GM23248 (cell line): ENCODE results near the gene RIOK3. TPM values are rescaled to one million over a fixed set of nuclear protein-coding genes. Genes with fewer than 3 reads are reported as not detected.

ENCODE experiments used
- DNase-seq: peaks from one replicate; pipeline ENCODE4 v3.0.0-alpha.2; 2015
- H2AFZ ChIP-seq: fragments of 200-600 bp; sonication (generic); 2 replicates; pipeline ENCODE4 v1.6.1; 2016; ENCODE audit warnings: antibody characterized with exemption
- H3F3A ChIP-seq: fragments of 200-600 bp; sonication (generic); 2 replicates; pipeline ENCODE4 v1.6.1; 2016; ENCODE audit warnings: mild to moderate bottlenecking, antibody characterized with exemption, mixed run types; ENCODE audit not compliant: insufficient read depth
- H3K27ac ChIP-seq: fragments of 200-600 bp; sonication (generic); 2 replicates; pipeline ENCODE4 v1.5.1; 2016; ENCODE audit warnings: mild to moderate bottlenecking
- H3K27me3 ChIP-seq: fragments of 200-600 bp; sonication (generic); replicated peaks from 2 replicates; pipeline ENCODE4 v1.6.1; 2016; ENCODE audit warnings: mild to moderate bottlenecking; ENCODE audit not compliant: insufficient read depth
- H3K36me3 ChIP-seq: fragments of 200-600 bp; sonication (generic); 2 replicates; pipeline ENCODE4 v1.6.1; 2016; ENCODE audit warnings: low read depth, mild to moderate bottlenecking
- H3K4me1 ChIP-seq: fragments of 200-600 bp; sonication (generic); 2 replicates; pipeline ENCODE4 v1.6.1; 2016; ENCODE audit warnings: mild to moderate bottlenecking; ENCODE audit not compliant: insufficient read depth
- H3K4me2 ChIP-seq: fragments of 200-600 bp; sonication (generic); one replicate; pipeline ENCODE4 v1.6.1; 2016; ENCODE audit warnings: mild to moderate bottlenecking; ENCODE audit not compliant: unreplicated experiment
- H3K4me3 ChIP-seq: fragments of 200-600 bp; sonication (generic); 2 replicates; pipeline ENCODE4 v1.5.1; 2016; ENCODE audit warnings: mild to moderate bottlenecking
- H3K79me2 ChIP-seq: fragments of 200-600 bp; sonication (generic); 2 replicates; pipeline ENCODE4 v1.6.1; 2016; ENCODE audit warnings: mild to moderate bottlenecking; ENCODE audit not compliant: insufficient read depth
- H3K9ac ChIP-seq: fragments of 200-600 bp; sonication (generic); 2 replicates; pipeline ENCODE4 v1.6.1; 2016; ENCODE audit warnings: mild to moderate bottlenecking
- H3K9me2 ChIP-seq: fragments of 200-600 bp; sonication (generic); 2 replicates; pipeline ENCODE4 v1.6.1; 2016; ENCODE audit warnings: mixed run types, mild to moderate bottlenecking, moderate library complexity; ENCODE audit not compliant: insufficient read depth
- H3K9me3 ChIP-seq: fragments of 200-600 bp; sonication (generic); one replicate; pipeline ENCODE4 v1.6.1; 2017; ENCODE audit warnings: low read depth
- H4K20me1 ChIP-seq: fragments of 200-600 bp; sonication (generic); 2 replicates; pipeline ENCODE4 v1.6.0; 2016; ENCODE audit not compliant: insufficient read depth
- EZH2 ChIP-seq: fragments of 200-600 bp; sonication (generic); IDR thresholded peaks from 2 replicates; pipeline ENCODE4 v1.6.1; 2018; ENCODE audit warnings: antibody characterized with exemption, mild to moderate bottlenecking; ENCODE audit not compliant: insufficient read depth, poor library complexity, severe bottlenecking
- EZH2phosphoT487 ChIP-seq: fragments of 200-600 bp; sonication (generic); IDR thresholded peaks from 2 replicates; pipeline ENCODE4 v1.6.1; 2018; ENCODE audit warnings: antibody characterized with exemption, moderate library complexity, mild to moderate bottlenecking, low read depth; ENCODE audit not compliant: insufficient read depth
- WGBS, 2 experiments: methylation state at CpG; one replicate each; pipeline ENCODE4 v1.1.6; 2015 to 2017; ENCODE audit warnings: low lambda C conversion rate in 2 of 2, low coverage in 1 of 2; ENCODE audit errors: missing lambda C conversion rate in 2 of 2; 5-methylcytosine and 5-hydroxymethylcytosine counted together
- in situ Hi-C: fragments of 300-500 bp; cut with MboI; formaldehyde crosslinking; loops from 2 replicates; pipeline ENCODE4 v1.15.0; 2020
- polyA plus RNA-seq: library from polyadenylated mRNA; unstranded; fragments of >200 nt; fragmentation: Nextera tagmentation; extraction: Ambion mirVana; gene quantifications from 2 replicates; pipeline ENCODE4 v1.2.1, GENCODE V29; 2016
- total RNA-seq: library from RNA; depleted of rRNA; stranded (reverse); fragments of >200 nt; shearing (Covaris generic); gene quantifications from 2 replicates; pipeline ENCODE4 v1.2.3, GENCODE V29; 2014; rRNA removed

Gene RIOK3, protein sequence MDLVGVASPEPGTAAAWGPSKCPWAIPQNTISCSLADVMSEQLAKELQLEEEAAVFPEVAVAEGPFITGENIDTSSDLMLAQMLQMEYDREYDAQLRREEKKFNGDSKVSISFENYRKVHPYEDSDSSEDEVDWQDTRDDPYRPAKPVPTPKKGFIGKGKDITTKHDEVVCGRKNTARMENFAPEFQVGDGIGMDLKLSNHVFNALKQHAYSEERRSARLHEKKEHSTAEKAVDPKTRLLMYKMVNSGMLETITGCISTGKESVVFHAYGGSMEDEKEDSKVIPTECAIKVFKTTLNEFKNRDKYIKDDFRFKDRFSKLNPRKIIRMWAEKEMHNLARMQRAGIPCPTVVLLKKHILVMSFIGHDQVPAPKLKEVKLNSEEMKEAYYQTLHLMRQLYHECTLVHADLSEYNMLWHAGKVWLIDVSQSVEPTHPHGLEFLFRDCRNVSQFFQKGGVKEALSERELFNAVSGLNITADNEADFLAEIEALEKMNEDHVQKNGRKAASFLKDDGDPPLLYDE
- total RNA-seq (71.7 and 89.3 TPM in 2 replicates), polyA plus RNA-seq (78.4 and 81.8 TPM in 2 replicates)

DNA sequence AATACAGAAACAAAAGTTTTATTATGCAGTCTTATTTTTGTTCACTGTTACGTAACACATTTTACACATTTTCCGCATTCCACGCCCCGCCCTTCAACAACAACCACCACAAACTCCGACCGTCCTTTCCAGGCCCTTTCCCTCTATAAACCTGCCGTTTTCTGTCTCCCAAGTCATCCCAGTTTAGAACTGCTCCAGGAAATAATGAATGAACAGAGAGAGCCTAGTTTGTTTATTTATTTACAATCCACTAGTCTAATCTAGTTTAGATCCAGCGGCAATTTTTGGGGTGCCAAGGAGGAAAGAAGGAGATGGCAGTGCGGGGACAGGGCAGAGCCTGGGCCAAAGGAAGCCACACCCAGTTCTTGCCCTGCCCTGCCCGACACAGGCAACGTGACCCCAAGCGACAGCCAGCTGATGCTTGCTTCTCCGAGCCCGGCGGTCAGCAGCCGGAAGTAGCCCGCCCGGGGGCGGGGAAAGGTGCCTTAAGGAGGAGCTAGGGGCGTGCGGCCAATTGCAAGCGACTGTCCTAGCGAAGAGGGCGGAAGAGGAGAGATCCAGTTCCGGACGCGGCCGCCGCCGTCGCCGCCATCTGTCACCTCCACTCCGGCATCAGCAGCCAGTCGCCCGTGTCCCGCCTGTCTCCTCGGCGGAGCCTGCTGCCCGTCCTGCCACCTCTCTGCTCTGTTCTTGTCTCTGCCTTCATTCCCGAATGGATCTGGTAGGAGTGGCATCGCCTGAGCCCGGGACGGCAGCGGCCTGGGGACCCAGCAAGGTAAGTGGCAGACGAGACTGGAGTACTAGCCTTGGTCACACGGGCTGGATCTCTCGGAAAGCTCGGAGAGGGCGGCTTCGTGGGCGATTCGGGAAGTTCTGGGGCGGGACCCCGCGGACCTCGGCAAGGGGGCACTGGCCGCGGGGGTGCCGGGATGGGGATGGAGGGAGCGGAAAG, at the start of gene RIOK3:
Gene RIOK3, plus strand, starts transcription at position 560 of the 952 bp plus-strand sequence. Its CDS starts 153 bp downstream, at position 713.
- H3K4me1 ChIP-seq, result peaks cover 35% of the 10 kb centered on the region
- no peaks in the 10 kb centered on the region for H3K9me2 ChIP-seq
- TF ChIP-seq EZH2 (no peak), EZH2phosphoT487 (no peak)
- in situ Hi-C loops, result no loop called here
- peak; percentile 99 for DNase-seq
- peaks cover 3% of the 10 kb centered on the region; the same call in 1 of the 2 replicates for H3K36me3 ChIP-seq
- peak within 1 kb of the TSS; percentile 92 for H3K4me3 ChIP-seq
- H2AFZ ChIP-seq, result peak within 1 kb of the TSS; percentile 95
- H3K9me3 ChIP-seq, result no peaks in the 10 kb centered on the region
- peaks cover 50% of the 10 kb centered on the region for H3K79me2 ChIP-seq
- peaks cover 25% of the 10 kb centered on the region for H3F3A ChIP-seq
- peak within 1 kb of the TSS; percentile 97 for H3K4me2 ChIP-seq
- no peaks in the 10 kb centered on the region for H3K27me3 ChIP-seq
- peak within 1 kb of the TSS; percentile 90 for H3K27ac ChIP-seq
- H4K20me1 ChIP-seq, result peaks cover 13% of the 10 kb centered on the region
- H3K9ac ChIP-seq, result peak within 1 kb of the TSS; percentile 93
- 1% methylated on average over 52 to 59 of the region's 60 CpGs for WGBS, 2 experiments

DNA sequence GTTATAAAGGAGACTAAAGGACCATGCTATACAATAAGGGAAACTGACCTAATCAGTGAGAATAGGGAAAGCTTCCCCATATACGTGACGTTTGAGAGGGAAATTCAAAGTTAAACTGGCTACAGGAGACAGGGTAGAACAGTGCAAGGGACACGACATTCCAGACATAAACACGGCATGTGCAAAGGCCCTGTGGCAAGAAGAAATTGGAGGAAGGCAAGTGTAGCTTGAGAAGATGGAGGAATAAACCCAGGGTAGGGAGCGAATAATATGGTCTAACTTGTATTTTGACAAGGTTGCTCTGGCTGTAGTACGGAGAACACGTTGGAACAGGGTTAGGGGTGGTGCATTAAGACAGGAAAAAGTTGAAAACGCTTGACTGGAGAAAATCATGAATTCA, 49.8 kb upstream of the RIOK3 start:
- in situ Hi-C loops, result loop anchor here (25.0 kb wide), 1 partner anchor 591 kb away; no protein-coding TSS in a partner anchor
- 90 to 95% methylated on average over 8 of the region's 8 CpGs for WGBS, 2 experiments

DNA sequence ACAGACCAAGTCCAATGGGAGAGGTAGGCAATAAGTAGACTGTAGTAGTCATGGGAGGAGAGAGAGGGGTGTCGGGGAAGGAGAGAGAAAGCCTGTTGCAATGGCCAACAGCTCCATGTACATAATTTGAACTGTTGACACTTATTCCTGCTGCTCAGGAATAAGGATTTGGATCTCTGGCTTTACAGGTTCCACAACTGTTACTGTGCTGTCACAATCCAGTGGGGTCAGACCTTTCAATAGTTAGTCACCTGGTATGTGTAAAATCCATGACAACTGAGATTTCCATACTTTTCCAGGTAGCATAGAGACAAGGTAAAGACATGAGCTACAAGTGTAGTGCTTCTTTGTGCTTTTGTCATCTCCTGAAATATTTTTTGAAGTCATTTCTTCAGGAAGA, 47.5 kb upstream of the RIOK3 start:
- WGBS, 2 experiments, result 97 to 100% methylated on average over 1 of the region's 1 CpG
- no peak for DNase-seq
- TF ChIP-seq EZH2 (no peak), EZH2phosphoT487 (no peak)
- peaks cover 18% of the 10 kb centered on the region for H3K4me1 ChIP-seq
- H3F3A ChIP-seq, result no peaks in the 10 kb centered on the region
- no peak overlapping the region for H3K9ac ChIP-seq
- in situ Hi-C loops, result loop anchor here (25.0 kb wide), 1 partner anchor 593 kb away; no protein-coding TSS in a partner anchor
- no peak overlapping the region for H2AFZ ChIP-seq
- H3K27ac ChIP-seq, result no peak overlapping the region
- H4K20me1 ChIP-seq, result no peaks in the 10 kb centered on the region
- no peaks in the 10 kb centered on the region for H3K27me3 ChIP-seq
- no peaks in the 10 kb centered on the region for H3K36me3 ChIP-seq
- H3K4me2 ChIP-seq, result no peak overlapping the region
- no peaks in the 10 kb centered on the region for H3K9me3 ChIP-seq
- H3K9me2 ChIP-seq, result no peaks in the 10 kb centered on the region
- no peak overlapping the region for H3K4me3 ChIP-seq
- H3K79me2 ChIP-seq, result no peaks in the 10 kb centered on the region

More for the DNA sequence above, 49.8 kb upstream of the RIOK3 start:
- Histone ChIP-seq H3K27ac (no peak overlapping the region), H3K9me3 (no peaks in the 10 kb centered on the region), H3K4me3 (no peak overlapping the region), H3K27me3 (no peaks in the 10 kb centered on the region), H3F3A (no peaks in the 10 kb centered on the region), H3K79me2 (no peaks in the 10 kb centered on the region; the same call in 1 of the 2 replicates), H3K4me1 (peaks cover 21% of the 10 kb centered on the region), H3K9me2 (no peaks in the 10 kb centered on the region), H3K9ac (no peak overlapping the region), H3K36me3 (no peaks in the 10 kb centered on the region), H4K20me1 (no peaks in the 10 kb centered on the region), H2AFZ (no peak overlapping the region), H3K4me2 (no peak overlapping the region)
- no peak for DNase-seq
- TF ChIP-seq EZH2 (no peak), EZH2phosphoT487 (no peak)
